ENCODE results near the gene ATXN7L1. TPM values are rescaled to one million over a fixed set of nuclear protein-coding genes. Genes with fewer than 3 reads are reported as not detected.

ATXN7L1 gene
- total and polyA plus RNA-seq, 2 of the 4 experiments (the other 2 are of a cell fraction) = 3.5 to 4.3 TPM

GRCh38 chr7:105654095-105654686, 222.2 kb downstream of the ATXN7L1 start:
- Histone ChIP-seq H3K18ac (ENCODE audit: low read depth, low read length) (no peak overlapping the region), H3K4me1 (ENCODE audit: control insufficient read depth, insufficient read depth, low read length) (peaks cover 6% of the 10 kb centered on the region; the same call in 1 of the 2 replicates), H3K79me1 (ENCODE audit: low read depth in 1 of 2, low read length in 2 of 2) (no peaks in the 10 kb centered on the region), H2BK20ac (ENCODE audit: low read depth, low read length) (no peak overlapping the region), H3K14ac (replicated peaks; ENCODE audit: low read depth, low read length) (no peak overlapping the region), H2BK120ac (ENCODE audit: low read depth, low read length) (no peak overlapping the region), H3K4ac (ENCODE audit: low read depth, low read length) (no peak overlapping the region), H2AK5ac (ENCODE audit: low read depth, low read length) (no peak overlapping the region), H2BK15ac (ENCODE audit: low read depth, low read length) (no peak overlapping the region), H2BK5ac (ENCODE audit: low read depth, low read length, poor library complexity, severe bottlenecking) (no peak overlapping the region), H3K36me3 (ENCODE audit: control insufficient read depth, insufficient read depth, low read length) (no peaks in the 10 kb centered on the region), H4K20me1 (ENCODE audit: insufficient read depth, low read length) (peaks cover 13% of the 10 kb centered on the region), H3K56ac (ENCODE audit: extremely low read depth, insufficient read depth, low read length) (no peak overlapping the region), H3K9ac (ENCODE audit: low read depth, low read length) (no peak overlapping the region), H3K23ac (ENCODE audit: low read depth, low read length) (no peak overlapping the region), H3K27me3 (ENCODE audit: control insufficient read depth, insufficient read depth, low read length) (no peaks in the 10 kb centered on the region), H4K8ac (ENCODE audit: low read depth in 2 of 2, low read length in 2 of 2) (no peak overlapping the region), H3K27ac (ENCODE audit: insufficient read depth, low read length) (no peak overlapping the region), H2AFZ (replicated peaks; ENCODE audit: low read length, poor library complexity) (no peak overlapping the region), H3K4me3 (ENCODE audit: insufficient read depth, low read depth, low read length) (no peak overlapping the region), H2AK9ac (replicated peaks; ENCODE audit: low read depth, low read length, poor library complexity) (no peak overlapping the region), H3K4me2 (ENCODE audit: low read depth, low read length) (no peak overlapping the region), H3K9me3 (ENCODE audit: control insufficient read depth, insufficient read depth, low read length) (no peaks in the 10 kb centered on the region), H4K91ac (ENCODE audit: insufficient read depth, low read depth, low read length) (no peak overlapping the region), H4K5ac (ENCODE audit: low read depth, low read length) (no peak overlapping the region), H3K9me1 (ENCODE audit: insufficient read depth, low read length) (no peaks in the 10 kb centered on the region)
- 98% methylated on average over 5 of the region's 8 CpGs; no CpG with 5 or more reads in 1 of the 2 experiments for WGBS, 2 experiments (ENCODE audit: extremely low coverage in 2 of 2, insufficient read length in 1 of 2)
- intact Hi-C loops (cut with micrococcal nuclease) (loop anchor here (10.0 kb wide), 1 partner anchor 91 kb away; no protein-coding TSS in a partner anchor), in situ Hi-C loops (cut with MboI; ENCODE audit: low sequenced_read_pairs) (no loop called here), dilution Hi-C loops (cut with HindIII; ENCODE audit: low sequenced_read_pairs, unreplicated experiment) (no loop called here)
- no TSS peak for BruUV-seq (replicated peaks)
- ChIA-PET CTCF (interaction anchor here (0.6 to 0.7 kb wide), 2 partner anchors 60 to 77 kb away, joined by 4 read pairs; no protein-coding TSS in a partner anchor), POLR2A (ENCODE audit: unreplicated experiment) (no interaction called here)
- ATAC-seq (ENCODE audit: low read depth) (no peak), DNase-seq (no peak)
- TF ChIP-seq CEBPB (IDR thresholded peaks at IDR 0.05; ENCODE audit: low read depth, low read length) (peak; percentile 44; the same call in 1 of the 2 replicates), CTCF (conservative IDR thresholded peaks at IDR 0.05; ENCODE audit: low read depth, low read length) (no peak)

Measured in IMR-90 (cell line).